Stimulated activated CD4-positive, alpha-beta T cell treated with anti-CD3 and anti-CD28 coated beads, Interleukin-1b, Interleukin-23, amount 100 ng/mL, for 24 hours (primary cell): ENCODE data around the gene ANKRD6.
"Not testable (repeated sequence)": the region's sequence is repeated elsewhere in the genome, so short reads cannot be mapped to it uniquely, and the experiment has no call there.

ENCODE experiments used
- DNase-seq, 4 experiments: peaks; one replicate each; pipeline ENCODE4 v3.0.0-alpha.2; 2020; ENCODE audit warnings: low read depth in 4 of 4, low spot score in 1 of 4

ANKRD6 gene

DNA sequence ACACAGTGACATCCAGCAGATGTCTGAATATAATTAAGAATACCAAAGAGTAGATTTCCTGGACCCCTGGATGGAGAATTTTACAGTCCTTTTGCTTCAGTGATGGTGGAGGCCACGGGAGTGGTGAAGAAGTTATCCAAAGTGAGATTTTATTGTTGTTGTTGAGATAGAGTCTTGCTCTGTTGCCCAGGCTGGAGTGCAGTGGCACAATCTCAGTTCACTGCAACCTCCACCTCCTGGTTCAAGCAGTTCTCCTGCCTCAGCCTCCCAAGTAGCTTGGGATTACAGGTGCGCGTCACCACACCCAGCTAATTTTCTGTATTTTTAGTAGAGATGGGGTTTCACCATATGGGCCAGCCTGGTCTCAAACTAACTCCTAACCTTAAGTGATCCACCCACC is 208.6 kb downstream of the ANKRD6 start:
- DNase-seq = not testable (repeated sequence)

DNA sequence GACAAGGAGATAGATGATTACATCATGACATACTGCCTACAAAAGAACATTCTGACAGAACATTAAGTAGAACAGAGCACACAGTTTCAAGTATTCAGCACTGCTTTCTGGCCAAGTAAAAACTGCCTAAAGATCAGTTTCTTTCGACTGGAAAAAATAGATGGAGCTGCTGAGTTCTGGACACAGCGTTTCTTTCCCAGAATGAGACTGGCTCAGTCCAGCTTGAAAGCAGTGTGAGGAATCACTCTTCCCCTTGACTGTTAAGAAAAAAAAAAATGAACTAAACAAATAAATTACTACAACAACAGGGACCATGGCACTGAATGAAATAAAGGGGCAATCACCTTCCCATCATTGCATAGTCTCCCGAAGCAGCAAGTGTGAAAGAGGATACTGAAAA is 210.0 kb downstream of the ANKRD6 start:
- DNase-seq = no peak

DNA sequence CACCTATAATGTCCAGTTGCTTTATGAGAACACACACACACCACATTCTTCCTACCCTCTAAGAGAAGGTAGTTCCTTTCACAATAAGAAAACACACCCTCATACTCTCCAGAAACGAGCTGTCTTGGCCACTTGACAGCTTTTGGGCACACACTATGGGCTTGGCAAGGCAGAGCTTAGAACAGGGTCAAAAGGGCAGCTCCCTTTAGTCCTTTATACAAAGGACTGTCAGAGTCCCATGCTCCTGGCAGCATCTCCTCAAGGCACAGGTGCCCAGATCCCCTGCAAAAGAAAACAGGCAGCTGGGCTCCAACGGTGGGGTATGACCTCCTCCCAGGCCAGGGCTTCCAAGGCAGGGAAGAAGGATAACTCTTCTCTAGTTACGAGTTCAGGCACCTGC is 210.5 kb downstream of the ANKRD6 start:
- no peak for DNase-seq

DNA sequence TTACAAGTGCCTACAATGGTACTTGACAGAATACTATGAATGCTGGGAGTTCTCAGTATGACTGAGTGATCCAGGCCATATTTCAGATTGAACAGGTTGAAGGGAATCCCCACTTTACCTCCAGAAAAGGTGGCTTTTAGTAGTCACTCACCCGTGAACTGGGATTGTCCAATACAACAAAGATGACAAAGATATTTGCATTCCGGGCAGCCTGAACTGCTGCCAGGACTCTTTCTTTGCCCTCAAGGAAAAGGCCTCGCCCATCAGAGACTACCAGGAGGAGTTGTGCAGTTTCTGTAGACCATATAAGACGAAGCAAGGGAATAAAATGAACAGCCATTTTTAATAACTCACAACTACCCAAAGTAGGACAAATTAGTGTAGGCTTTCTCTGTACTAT is 211.9 kb downstream of the ANKRD6 start:
- no peak for DNase-seq

DNA sequence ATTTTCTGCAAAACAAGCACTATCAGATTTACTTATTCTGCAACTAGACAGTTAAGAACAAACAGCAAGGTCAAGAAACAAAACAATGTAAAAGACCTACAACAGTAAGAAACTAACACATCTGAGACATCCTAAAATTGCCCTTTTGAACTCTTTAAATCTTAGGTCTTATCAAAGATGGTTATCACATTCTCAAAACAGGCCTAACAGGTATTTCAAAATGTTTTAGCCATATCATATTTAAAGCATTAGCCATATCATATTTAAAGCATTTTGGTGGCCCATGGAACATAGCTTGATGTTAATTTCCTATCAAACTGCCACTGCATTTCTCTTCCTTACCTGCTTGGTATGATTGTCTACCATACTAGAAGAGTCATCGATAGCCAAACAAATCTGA is 216.7 kb downstream of the ANKRD6 start:
- no peak for DNase-seq

DNA sequence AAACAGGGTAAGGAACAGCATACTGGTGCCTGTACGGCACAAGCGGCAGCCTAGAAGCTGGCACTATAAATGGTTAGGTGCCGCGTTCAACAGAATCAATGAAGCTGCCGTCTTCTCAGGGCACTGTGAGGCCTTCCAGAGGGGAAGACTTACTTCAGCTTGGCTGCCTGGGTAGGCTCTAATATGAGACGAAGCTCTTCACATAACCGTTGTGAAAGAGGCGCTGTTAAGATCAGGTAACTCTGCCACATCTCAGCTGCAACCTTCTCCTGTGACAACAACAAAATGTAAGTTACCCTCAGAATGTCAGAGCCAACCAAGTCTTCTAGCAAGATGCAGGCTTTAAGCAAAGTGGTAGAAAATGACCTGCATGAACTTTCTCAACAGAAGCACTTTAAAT is 217.6 kb downstream of the ANKRD6 start:
- DNase-seq = no peak

DNA sequence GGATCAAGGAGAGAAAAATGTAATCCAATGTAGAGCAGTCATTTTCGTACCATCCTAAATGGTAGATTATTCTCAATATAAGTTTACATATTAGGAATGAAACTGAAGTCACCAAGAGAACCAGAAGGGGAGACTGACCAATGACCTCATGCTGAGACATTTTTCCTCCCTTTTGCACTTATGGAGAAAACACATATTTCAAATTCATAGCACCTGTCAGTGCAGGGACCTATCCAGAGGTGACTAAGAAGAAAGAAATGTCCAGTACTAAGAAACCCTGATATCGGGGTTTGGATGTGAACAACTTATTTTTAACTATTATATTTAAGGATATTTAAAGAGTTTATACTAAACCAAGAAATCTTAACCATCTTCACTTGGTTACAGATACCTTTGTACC is 222.2 kb downstream of the ANKRD6 start:
- no peak for DNase-seq

DNA sequence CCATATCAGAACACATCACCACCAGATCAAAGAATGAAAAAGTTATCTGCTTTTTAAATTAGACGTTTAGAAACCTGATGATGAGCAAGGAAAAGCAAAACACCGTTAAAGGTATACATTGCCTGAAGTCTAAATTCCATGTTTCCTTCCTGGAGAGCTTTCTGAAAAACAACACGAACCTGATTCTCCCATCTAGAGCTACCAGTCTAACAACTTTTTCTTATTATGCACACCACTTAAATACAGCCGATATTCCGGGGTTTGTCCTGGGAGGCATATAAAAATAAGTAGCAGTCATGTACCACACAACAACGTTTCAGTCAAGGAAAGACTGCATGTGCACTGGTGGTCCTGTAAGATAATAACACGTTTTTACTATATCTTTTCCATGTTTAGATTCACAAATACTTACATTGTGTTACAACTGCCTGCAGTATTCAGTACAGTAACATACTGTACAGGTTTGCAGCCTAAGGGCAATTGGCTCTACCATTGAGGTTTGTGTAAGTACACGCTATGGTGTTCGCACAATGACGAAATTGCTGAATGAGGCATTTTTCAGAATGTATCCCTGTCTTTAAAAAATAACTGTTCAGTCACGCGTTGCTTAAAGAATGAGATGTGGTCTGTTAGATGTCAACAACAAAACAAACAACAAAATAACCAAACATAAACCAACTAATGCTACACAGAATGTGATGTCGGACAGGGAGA is 224.7 kb downstream of the ANKRD6 start:
- no peak for DNase-seq

DNA sequence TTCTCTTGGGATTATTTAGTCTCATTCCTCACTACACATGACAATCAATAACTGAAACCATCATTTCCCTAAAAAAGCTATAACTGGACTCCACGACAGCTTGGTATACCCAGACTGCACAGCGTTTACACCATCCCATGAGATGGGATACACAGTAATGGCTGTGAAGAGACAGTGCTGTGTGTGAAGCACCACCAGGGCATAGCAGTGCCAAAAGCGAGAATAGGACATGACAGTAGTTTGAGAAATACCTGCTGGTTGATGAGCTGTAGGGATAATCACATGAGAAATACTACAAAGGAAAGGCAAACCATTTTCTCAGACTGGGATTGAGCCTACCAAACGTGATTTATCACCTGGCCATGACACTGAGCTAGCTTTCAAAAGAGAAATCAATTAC is 228.0 kb downstream of the ANKRD6 start:
- no peak for DNase-seq

DNA sequence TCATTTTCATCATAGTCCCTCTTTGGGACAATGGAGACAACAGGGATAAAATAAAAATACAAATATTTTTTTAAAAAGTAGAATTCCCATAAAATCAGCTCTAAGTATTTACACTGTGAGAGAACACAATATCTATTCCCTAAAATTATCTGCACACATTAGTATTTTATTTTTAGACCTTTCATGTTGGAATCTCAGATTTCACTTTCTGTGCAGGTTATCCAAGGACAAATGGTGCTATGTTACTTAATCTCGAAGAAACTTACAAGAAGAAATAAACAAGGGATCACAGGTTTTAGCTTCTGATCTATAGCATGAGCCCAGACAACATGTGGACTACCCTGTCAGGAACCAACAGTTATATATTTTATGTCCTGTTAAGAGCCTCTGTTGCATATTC is 228.6 kb downstream of the ANKRD6 start:
- no peak for DNase-seq

DNA sequence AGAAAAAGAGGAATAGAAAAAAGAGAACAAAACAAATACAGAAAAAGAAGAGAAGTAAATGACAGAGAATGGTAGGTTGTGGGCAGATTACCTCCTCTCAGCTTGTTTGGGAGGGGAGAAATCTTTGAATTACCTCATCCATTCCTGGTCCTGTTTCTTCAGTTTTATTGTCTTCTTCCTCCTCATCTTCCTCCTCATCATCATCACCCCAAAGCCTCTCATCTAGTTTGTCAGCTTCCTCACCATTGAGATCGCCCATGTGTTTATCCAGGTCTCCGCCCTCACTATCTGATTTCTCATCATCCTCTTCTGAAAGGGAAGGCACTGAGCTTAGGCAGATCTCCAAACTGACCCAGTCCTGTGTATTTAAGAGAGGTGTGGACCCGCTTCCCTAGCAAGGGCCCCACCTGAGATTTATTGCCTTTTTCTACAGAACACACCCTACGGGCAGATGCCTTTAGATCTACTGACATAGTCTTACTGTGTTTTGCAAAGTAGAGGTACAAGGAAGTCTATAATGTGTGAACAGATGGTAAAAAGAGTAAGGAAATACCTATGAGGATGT is 229.8 kb downstream of the ANKRD6 start:
- no peak for DNase-seq

DNA sequence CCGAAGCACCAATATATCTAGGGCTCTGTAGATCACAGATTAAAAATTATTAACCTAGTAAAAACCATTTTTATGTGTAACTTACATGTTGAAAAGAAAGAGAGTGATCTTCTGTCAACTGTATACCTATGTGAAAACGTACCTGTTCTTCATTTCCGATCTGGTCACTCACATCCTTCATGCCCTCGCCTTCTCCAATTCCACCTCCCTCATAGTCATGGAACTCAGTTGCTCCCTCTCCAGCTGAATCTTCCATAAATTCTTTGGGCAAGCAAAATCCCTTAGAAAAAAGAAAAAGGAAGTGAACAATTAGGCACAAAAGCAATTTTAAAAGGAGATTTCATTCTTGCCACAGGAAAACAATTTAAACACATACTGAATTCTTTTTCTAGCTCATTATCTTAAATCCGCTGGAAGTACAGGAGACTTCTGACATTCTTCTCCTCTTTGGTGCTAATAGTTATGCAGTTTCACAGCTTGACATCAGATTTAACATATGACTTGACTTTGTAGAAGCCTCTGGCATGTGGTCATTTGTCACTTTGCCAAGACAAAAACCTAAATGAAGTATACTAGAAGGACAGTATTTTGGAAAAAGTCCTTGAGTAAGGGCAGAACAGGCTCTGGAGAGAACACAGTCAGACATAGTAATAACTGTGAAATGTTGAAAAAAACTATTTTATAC is 235.1 kb downstream of the ANKRD6 start:
- DNase-seq = no peak

DNA sequence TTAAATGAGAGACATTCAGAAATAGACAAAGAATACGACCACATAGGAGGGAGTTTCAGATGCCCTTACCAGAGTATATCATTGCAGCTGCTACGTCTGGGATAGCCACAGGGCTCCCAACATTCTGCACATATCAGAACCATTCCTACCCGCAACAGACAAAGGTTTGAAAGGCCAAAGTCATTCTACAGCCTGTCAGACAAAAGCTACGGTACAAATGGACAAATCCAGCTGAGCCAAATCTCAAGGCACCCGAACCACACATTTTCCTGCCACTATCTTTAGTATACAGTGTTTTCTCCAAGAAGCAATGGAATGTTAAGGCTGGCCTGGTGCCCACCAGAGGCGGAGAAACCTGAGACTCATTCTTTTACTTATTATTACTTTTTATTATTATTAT is 236.1 kb downstream of the ANKRD6 start:
- no peak for DNase-seq

DNA sequence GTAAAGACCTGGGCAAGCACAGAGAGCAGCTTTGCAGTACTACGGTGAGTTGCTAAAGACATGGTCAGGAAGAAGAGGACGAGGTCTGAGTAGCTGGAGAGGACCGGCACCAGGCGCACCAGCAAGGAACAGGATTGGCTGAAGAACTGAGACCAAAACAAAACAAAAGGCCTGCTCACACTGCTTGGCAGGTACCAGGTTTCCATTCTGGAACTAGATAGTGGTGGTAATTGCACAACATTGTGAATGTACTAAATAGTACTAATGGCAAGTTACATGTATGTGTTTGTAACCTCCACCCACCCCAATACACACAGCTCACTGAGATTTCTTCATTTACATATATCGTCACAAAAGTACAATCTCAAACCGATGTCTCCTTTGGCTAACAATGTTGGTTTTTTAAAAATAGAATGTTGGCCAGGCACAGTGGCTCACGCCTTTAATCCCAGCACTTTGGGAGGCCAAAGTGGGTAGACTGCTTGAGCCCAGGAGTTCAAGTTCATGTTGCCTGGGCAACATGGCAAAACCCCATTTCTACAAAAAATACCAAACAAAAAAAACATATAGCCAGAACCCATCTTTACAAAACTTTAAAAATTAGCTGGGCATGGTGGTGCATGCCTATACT is 238.1 kb downstream of the ANKRD6 start:
- no peak for DNase-seq

DNA sequence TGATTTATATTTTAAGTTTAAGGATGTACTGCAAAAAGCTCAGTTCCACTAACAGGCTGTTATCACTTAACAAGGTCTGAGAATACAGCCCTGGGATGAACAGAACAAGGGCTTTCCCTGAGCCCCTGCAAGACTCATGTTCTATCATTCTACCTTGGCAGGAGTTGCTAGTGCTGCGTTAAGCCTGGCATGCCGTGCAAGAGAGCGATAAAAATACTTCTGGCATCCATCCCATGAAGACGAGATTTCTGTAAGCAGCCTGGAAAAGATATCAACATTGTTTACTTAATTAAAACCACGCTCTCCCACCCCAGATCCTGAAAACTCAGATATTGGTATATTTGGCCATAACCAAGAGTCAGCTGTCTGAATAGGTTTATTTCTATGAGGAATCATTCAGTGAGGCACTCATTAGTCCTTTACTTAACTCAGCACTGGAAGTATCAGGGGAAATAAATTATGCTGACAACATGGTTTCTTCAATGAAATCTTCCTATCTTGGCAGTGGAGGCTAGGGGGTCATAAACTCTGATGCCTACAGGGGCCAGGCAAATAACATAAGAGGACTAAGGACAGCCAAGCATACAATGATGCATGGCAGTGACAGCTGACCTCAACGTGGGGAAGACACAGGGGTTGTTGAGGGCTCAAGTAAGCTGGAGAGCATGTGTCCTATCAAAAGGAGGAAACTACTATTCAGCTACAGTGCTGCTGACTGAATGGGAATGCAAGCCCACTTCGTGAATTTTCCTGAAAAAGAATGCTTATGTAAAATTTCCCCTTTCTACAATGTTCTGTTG is 243.2 kb downstream of the ANKRD6 start:
- DNase-seq = no peak

DNA sequence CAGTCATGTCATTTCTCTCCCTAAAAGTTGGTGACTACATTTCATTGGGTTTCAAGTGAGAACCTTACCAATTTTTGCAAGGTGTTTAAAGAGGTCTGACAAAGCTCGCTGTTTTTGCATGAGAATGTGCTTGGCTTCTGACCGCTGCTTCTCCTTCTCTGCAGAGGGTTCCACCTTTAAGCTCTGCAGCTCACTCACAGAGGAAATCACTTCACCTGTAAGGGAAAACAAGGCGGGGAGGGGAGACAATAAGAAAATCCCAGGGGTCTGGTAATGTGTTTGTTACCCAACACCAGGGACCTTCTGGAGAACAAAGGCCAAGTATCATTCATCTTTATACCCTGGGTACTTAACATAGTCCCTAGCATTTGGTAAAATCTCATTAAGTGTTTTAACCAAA is 245.6 kb downstream of the ANKRD6 start:
- DNase-seq = no peak

DNA sequence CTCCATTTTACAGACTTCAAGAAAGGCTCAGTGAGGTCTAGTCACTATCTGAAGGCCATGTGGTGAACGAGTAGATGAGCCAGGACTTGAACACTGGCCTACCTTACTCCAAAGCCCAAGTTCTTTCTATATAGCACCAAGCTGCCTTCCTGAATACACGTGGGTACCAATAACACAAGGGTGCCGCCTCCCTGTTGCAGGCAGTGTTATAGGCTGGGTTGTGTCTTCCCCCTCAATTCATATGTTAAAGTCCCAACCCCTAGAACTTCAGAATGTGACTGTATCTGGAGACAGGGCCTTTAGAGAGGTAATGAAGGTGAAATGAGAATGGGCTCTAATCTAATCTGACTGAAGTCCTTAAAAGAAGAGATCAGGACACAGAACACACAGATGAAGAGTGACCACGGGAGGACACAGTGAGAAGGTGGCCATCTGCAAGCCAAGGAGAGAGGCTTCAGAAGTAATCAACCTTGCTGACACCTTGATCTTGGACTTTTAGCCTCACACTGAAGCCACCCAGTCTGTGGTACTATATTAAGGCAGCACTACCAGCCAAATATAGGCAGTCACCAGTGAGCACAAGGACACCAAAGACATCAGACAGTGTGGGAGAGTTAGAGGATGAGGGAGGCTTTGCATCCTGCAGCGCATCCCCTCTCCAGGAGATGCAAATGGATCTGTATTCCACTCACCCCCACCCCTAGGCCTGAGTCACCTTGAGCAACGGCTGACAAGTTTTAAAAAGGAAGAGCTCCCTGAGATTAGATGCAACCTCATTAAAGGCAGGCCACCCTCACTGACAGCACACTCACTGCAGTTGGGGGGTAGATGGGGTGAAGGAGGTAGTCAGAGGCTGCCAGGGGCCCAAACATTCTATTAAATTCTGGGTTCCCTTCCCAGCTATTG is 246.5 kb downstream of the ANKRD6 start:
- DNase-seq = no peak

DNA sequence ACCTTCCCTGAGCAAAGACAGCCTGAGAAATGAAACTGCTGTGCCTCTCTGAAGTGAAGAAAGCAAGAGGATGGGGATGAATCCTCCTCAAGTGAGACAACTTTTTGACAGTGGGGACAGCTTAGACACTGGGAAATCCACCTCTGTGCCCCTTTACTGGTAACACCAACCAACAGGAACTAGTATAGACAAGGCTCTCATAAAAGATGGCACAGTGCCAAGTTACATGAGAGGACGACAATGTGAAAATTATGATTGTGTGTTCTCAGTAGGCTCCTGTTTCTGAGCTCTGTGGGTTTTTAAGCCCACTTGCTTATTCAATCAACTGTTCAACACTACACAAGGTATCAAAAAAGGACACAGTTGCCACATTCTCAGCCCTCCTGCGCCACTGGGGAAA is 247.2 kb downstream of the ANKRD6 start:
- DNase-seq = no peak

DNA sequence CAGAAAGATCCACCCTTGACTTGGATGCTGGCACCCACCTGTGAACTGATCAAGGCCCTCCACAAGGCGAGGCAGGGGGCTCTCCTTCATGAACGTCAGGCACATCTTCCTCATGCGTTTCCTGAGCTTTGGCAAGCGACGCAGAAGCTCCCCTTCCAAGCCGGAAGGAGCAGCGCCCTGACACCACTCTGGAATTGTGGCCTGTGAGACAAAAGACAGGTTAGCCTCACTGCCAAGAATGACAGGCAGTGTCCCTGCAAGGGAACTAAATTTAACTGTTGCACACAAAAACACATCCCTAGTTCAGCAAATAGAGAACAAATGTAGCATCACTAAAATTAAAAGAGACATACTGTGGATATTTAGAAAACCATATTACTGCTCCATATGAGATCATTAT is 247.6 kb downstream of the ANKRD6 start:
- no peak for DNase-seq

DNA sequence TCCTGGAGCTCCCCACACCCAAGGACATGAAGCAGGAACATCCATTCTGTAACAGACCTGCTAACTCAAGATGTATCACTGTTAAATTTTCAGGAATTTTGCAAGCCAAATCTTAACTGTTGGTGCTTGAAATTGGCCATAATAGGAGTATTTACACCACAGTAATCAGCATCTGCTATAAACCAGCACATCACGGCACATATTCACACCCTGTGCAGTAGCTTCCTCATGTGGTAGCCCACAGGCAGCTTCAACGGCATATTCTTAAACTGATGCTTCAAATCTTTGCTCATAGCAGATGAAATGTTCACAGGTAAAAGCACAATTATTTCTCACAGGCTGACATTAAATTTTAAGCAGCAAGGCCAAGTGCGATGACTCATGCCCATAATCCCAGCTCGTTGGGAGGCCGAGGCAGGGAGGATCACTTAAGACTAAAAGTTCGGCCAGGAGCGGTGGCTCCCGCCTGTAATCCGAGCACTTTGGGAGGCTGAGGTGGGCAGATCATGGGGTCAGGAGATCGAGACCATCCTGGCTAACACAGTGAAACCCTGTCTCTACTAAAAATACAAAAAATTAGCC is 249.1 kb downstream of the ANKRD6 start:
- no peak for DNase-seq
